Stimulated activated CD4-positive, alpha-beta T cell treated with anti-CD3 and anti-CD28 coated beads, Interleukin-1b, Interleukin-23, amount 100 ng/mL, for 48 hours (primary cell): ENCODE measurements around the gene UBIAD1.
"Not testable (repeated sequence)": the region's sequence is repeated elsewhere in the genome, so short reads cannot be mapped to it uniquely, and the experiment has no call there.

Experiments used
- DNase-seq: peaks from one replicate; pipeline ENCODE4 v3.0.0-alpha.2; 2020

The UBIAD1 gene

GRCh38 chr1:11272832-11273594 is at the start of gene UBIAD1:
Gene UBIAD1 (plus strand): TSS chr1:11273198. CDS start chr1:11273532, 334 bp downstream.
- DNase-seq: peak; percentile 86

DNA sequence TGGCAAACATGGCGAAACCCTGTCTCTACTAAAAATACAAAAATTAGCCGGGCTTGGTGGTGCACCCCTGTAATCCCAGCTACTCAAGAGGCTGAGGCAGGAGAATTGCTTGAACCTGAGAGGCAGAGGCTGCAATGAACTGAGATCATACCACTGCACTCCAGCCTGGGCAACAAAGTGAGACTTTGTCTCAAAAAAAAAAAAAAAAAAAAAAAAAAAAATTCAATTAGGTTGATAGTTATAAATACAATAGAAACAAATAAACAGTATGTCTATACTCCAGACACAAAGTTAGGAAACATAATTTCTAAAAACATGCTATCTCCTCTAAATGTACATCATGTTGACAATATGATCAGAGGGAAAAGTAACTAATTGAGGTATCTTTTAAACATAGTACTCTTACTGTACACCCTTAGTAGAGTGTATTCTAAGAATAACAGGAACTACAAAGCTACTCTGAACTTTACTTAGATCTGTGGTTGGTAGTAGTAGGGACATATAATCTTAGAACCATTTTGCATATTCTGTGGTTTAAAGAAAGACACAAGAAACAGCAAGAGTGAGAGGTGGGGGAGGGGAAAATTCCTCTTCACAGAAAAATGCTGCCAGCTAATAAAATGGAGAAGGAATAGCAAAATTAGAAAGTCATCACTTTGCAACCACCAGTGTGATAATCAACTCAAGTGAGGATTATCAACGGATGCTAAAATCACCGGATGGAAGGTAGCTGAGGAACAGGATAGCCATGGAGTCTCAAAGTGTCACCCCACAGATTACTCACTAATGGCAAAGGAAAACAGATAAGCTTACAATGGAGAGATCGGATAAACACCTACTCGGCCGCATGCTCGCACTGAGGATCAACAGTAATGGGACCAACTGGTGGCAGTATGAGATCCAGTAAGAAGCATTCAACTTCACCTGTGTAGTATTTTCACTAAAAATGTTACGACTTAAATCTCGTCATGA is 45.6 kb upstream of the UBIAD1 start:
- no peak for DNase-seq

- no peak for DNase-seq
Measured at GRCh38 chr1:11229203-11229602, 43.8 kb upstream of the UBIAD1 start.

GRCh38 chr1:11233208-11233607 is 39.8 kb upstream of the UBIAD1 start:
- no peak for DNase-seq

GRCh38 chr1:11237356-11237755 is 35.6 kb upstream of the UBIAD1 start:
- no peak for DNase-seq

DNA sequence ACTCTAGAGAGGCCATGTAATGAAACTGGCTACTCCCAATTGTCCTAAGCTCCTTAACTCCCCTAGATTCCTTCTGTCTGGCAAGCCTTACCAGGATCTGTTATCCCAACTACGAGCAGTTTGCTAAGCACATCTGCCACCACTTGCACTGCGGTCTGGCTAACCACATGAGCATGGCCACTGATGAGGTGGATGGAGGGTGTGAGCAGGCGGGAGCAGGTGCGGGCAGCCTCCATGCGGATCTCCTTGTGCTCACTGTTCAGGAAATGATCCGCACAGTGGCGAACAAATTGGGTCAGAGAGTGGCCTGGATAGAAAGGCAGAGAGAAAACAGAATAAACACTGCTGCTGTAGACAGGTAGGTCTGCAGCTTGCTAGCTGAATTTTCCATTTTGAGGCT is 34.7 kb upstream of the UBIAD1 start:
- no peak for DNase-seq

DNA sequence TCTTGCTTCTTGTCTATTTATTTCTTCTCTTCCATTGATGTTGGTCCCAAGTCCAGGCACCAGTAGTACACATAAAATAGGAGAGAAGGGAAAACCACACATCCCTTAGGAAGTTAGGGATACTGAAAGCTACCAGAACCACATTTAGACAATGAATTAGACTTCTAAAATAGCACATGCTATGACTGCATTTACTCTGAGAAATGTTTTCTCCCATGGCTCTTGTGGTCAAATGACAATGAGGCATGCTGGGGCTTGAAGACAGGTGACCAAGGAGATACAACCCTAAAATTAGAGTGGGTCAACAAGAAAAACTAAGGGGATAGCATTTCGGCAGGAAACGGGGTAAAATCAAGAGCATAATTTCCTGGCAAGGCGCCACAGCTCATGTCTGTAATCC is 27.8 kb upstream of the UBIAD1 start:
- no peak for DNase-seq

DNA sequence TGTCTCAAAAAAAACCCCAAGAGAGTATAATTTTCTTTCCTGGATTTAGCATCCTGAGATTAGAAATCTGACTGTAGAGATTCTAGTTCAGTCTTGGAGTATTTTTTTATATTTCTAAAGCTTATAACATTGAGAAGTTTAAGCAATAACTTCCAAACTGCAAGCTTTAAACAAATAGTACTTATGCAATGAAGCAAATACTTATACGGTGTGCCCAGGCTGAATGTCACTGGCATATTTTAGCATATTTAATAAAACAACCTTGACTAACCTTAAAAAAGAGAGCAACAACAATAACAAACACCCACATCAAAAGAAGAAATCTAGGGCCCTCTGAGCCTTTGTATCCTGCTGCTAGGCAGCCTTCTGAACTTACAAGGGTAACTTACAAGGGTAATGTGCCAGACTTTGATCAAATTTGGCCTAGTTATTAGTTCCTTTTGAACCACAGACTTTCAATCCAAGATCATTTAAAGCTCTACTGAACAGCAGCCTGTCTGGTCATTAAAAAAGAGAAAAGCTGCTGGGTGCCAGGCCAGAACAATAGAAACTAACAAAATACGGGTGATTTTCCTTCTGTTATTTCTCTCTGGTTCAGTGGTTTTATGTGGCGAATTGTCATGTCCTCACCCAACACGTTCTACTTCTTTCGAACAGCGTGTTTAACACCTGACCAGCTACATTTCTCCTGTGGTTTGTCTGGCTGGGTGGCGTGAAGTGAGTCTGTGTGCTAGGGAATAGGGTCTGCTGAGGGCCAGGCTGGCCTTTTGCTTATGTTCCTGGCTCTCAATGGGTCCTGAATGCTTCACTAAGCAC is 26.9 kb upstream of the UBIAD1 start:
- no peak for DNase-seq

- no peak for DNase-seq
Measured at GRCh38 chr1:11248169-11248568, 24.8 kb upstream of the UBIAD1 start.

- no peak for DNase-seq
Measured at GRCh38 chr1:11252538-11252937, 20.5 kb upstream of the UBIAD1 start.

DNA sequence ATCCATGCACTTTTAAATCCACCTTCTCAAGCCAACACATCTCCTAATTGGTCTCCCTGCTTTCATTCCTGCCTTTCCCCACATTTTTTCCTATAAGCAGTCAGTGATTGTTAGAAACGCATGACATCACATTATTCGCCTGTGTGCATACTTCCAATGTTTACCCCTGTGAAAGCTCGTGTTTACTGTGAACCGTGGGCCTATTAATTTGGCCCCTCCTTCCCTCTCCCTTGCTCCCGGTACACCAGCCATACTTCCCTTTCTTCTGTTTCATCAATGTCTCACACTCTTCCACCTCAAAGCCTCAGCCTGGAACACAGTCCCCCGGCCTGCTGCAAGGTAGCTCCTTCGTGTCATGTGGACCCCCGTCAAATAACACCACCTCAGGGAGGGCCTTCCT is 19.8 kb upstream of the UBIAD1 start:
- no peak for DNase-seq

GRCh38 chr1:11256299-11256698 is 16.7 kb upstream of the UBIAD1 start:
- DNase-seq: no peak

- DNase-seq: peak; percentile 99
Measured at GRCh38 chr1:11262171-11263049, 10.6 kb upstream of the UBIAD1 start, which contains the start of gene MTOR. Gene MTOR (minus strand): TSS chr1:11262551. CDS start chr1:11259409, 3,142 bp downstream.

- DNase-seq: no peak
Measured at GRCh38 chr1:11266268-11267074, 6.5 kb upstream of the UBIAD1 start.

DNA sequence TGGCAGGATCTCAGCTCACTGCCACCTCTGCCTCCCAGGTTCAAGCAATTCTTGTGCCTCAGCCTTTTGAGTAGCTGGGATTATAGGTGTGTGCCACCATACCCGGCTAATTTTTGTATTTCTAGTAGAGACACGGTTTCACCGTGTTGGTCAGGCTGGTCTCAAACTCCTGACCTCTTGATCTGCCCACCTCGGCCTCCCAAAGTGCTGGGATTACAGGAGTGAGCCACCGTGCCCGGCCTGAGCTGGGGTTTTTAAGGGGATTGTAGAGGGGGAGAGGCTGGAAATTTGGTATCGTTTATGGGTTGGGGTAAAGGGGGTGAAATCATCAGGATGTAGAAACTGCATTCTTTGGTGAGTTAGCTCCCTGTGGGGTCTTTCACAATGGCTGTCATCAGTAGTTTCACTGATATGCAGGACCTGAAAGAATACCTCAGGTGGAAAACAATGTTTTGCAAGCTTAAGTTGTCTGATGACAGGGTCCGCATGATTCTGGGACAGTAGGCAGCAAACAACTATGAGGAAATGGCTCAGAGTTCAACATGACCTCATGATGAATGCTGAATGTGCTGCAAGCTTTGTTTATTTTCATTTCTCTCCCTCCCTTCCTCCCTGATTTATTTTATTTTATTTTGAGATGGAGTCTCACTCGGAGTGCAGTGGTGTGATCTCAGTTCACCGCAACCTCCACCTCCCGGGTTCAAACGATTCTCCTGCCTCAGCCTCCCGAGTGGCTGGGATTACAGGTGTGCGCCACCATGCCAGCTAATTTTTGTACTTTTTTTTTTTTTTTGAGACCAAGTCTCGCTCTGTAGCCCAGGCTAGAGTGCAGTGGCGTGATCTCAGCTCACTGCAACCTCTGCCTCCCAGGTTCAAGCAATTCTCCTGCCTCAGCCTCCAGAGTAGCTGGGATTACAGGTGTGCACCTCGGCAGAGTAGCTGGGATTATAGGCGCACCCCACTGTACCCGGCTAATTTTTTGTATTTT is 5.4 kb upstream of the UBIAD1 start:
- DNase-seq: not testable (repeated sequence)

DNA sequence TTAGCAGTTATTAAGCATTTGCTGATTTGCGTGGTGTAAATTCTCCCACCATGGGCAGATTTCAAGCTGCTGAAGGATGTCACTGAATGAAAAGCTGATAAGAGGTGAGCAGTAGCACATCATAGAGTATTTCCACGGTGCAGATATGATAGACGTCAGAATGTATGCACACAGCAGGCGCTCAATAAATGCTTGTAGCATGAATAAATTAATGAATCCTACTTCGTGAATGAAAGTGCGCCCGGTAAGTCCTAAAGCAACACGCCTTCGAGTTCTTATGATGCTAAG is 510 bp upstream of the UBIAD1 start:
- DNase-seq: no peak

- DNase-seq: no peak
Measured at GRCh38 chr1:11273595-11274234, 717 bp downstream of the UBIAD1 start.

DNA sequence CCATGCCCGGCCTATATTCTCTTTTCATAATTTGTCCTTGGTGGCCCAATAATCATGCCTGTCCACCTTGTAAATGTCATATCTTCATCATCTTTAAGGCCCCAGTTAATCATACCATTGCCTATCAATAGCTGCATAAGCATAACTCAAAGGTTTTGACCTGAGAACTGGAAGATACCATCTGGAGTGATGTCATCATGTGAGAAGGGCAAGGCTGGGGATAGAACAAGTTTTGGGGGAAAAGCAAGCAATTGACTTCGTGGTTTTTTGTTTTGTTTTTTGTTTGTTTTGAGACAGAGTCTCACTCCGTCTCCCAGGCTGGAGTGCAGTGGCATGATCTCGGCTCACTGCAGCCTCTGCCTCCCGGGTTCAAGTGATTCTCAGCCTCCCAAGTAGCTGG is 6.2 kb downstream of the UBIAD1 start:
- DNase-seq: no peak

DNA sequence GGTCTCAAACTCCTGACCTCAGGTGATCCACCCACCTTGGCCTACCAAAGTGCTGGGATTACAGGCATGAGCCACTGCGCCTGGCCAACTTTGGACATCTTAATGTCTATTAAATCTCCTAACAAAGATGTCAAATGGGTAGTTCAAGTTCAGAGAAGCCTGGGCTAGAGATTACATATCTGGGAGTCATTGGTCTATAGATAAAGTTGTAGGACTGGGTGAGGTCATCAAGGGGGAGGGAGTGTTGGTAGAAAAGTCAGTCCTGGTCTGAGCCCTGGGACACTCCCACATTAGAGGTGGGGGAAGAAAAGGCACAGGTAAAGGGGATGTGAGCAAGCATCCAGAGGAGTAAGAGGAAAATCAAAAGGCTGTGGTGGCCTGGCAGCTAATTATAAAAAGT is 6.6 kb downstream of the UBIAD1 start:
- DNase-seq: no peak
